H1 (cell line): ENCODE results near the gene SLX4IP. TPM values are rescaled to one million over a fixed set of nuclear protein-coding genes. Genes with fewer than 3 reads are reported as not detected.

Experiments
- CTCF ChIA-PET: fragments of 300-600 bp; sonication (Branson Sonifier 250); formaldehyde crosslinking; loops from one replicate; lab custom pipeline; 2021; ENCODE audit not compliant: partially characterized antibody; lab: Charles Lee
- POLR2A ChIA-PET: fragments of 300-600 bp; sonication (Branson Sonifier 250); formaldehyde crosslinking; loops from one replicate; lab custom pipeline; 2021; ENCODE audit warnings: inconsistent platforms; ENCODE audit not compliant: partially characterized antibody; lab: Charles Lee
- DNase-seq, 2 experiments: peaks; one replicate each; pipeline versions ENCODE4 v3.0.0 to v3.0.0-alpha.2; 2010 to 2022; ENCODE audit warnings: low spot score in 2 of 2, low read depth in 1 of 2, mixed read lengths in 1 of 2
- FAIRE-seq: peaks from 2 replicates; lab custom pipeline; 2011; peaks lifted over from hg19 to GRCh38; lab: Jason Lieb, UNC
- H2AFZ ChIP-seq: 2 replicates; pipeline ENCODE4 v1.8.1; 2012; ENCODE audit warnings: low read length, inconsistent platforms
- H2AK5ac ChIP-seq: 2 replicates; pipeline ENCODE4 v1.6.1; 2013; ENCODE audit warnings: low read depth, low read length
- H2BK120ac ChIP-seq: replicated peaks from 2 replicates; pipeline ENCODE3; 2013; ENCODE audit warnings: low read depth, low read length, inconsistent platforms
- H2BK12ac ChIP-seq: 2 replicates; pipeline ENCODE4 v1.6.1; 2013; ENCODE audit warnings: low read depth, low read length
- H2BK15ac ChIP-seq: 2 replicates; pipeline ENCODE4 v1.6.1; 2013; ENCODE audit warnings: low read length
- H2BK20ac ChIP-seq: 2 replicates; pipeline ENCODE4 v1.6.1; 2013; ENCODE audit warnings: low read length
- H2BK5ac ChIP-seq: 2 replicates; pipeline ENCODE4 v1.6.1; 2013; ENCODE audit warnings: low read depth, low read length
- H3K14ac ChIP-seq: 2 replicates; pipeline ENCODE4 v1.6.1; 2013; ENCODE audit warnings: inconsistent platforms; ENCODE audit not compliant: insufficient read length
- H3K18ac ChIP-seq: 2 replicates; pipeline ENCODE4 v1.6.1; 2013; ENCODE audit warnings: low read length; ENCODE audit errors: extremely low read depth
- H3K23ac ChIP-seq: 2 replicates; pipeline ENCODE4 v1.6.1; 2013; ENCODE audit warnings: inconsistent platforms; ENCODE audit not compliant: insufficient read length
- H3K23me2 ChIP-seq: 2 replicates; pipeline ENCODE4 v1.6.1; 2013; ENCODE audit warnings: low read depth, low read length
- H3K27ac ChIP-seq: 2 replicates; pipeline ENCODE4 v1.6.1; 2011; ENCODE audit warnings: low read depth, low read length, inconsistent platforms
- H3K27me3 ChIP-seq, 4 experiments: replicated peaks in 1 of 4; 1 replicate in 1 of 4; 2 replicates in 3 of 4; pipeline versions ENCODE4 v1.6.1 to v1.8.1; 2011 to 2013; ENCODE audit warnings: low read length in 3 of 4, mild to moderate bottlenecking in 3 of 4, inconsistent platforms in 2 of 4, mixed read lengths in 2 of 4, moderate library complexity in 1 of 4; ENCODE audit not compliant: control insufficient read depth in 3 of 4, insufficient read depth in 3 of 4; ENCODE audit errors: extremely low read depth in 1 of 4
- H3K36me3 ChIP-seq, 4 experiments: 2 replicates each; pipeline versions ENCODE4 v1.6.1 to v1.8.1; 2011 to 2013; ENCODE audit warnings: mild to moderate bottlenecking in 4 of 4, low read length in 3 of 4, moderate library complexity in 2 of 4, control low read depth in 1 of 4, inconsistent platforms in 1 of 4; ENCODE audit not compliant: insufficient read depth in 4 of 4, control insufficient read depth in 2 of 4
- H3K4ac ChIP-seq: replicated peaks from 2 replicates; pipeline ENCODE3; 2013; ENCODE audit warnings: low read length, low read depth, mixed read lengths, inconsistent platforms; ENCODE audit not compliant: insufficient read length
- H3K4me1 ChIP-seq, 4 experiments: replicated peaks in 1 of 4; 1 replicate in 1 of 4; 2 replicates in 3 of 4; pipeline versions ENCODE4 v1.6.1 to v1.8.1; 2011 to 2013; ENCODE audit warnings: low read length in 3 of 4, inconsistent platforms in 2 of 4, mixed read lengths in 1 of 4; ENCODE audit not compliant: insufficient read depth in 4 of 4, control insufficient read depth in 3 of 4
- H3K4me2 ChIP-seq, 2 experiments: 2 replicates each; pipeline versions ENCODE4 v1.6.1 to v1.8.1; 2011 to 2013; ENCODE audit warnings: low read depth in 2 of 2, low read length in 2 of 2, control low read depth in 1 of 2, inconsistent platforms in 1 of 2, mild to moderate bottlenecking in 1 of 2; ENCODE audit not compliant: insufficient read depth in 1 of 2
- H3K4me3 ChIP-seq, 4 experiments: fragments of 200-600, 300-600 bp in 1 of 4; sonication (generic), shearing (Covaris generic), sonication (Bioruptor Twin) in 1 of 4; 2 replicates each; pipeline versions ENCODE4 v1.5.1 to v1.8.1; 2011 to 2016; ENCODE audit warnings: low read length in 4 of 4, low read depth in 3 of 4, control low read depth in 2 of 4, inconsistent platforms in 2 of 4, mild to moderate bottlenecking in 2 of 4, mixed read lengths in 1 of 4, moderate library complexity in 1 of 4; ENCODE audit not compliant: insufficient read depth in 2 of 4; ENCODE audit errors: extremely low read depth in 1 of 4
- H3K56ac ChIP-seq: replicated peaks from 2 replicates; pipeline ENCODE3; 2013; ENCODE audit warnings: low read depth, mild to moderate bottlenecking, mixed read lengths, low read length, inconsistent platforms; ENCODE audit not compliant: insufficient read length
- H3K79me1 ChIP-seq: 2 replicates; pipeline ENCODE4 v1.6.1; 2013; ENCODE audit warnings: low read depth, low read length, control low read depth
- H3K79me2 ChIP-seq, 2 experiments: 2 replicates each; pipeline versions ENCODE4 v1.6.1 to v1.8.1; 2012 to 2013; ENCODE audit warnings: low read length in 2 of 2, mild to moderate bottlenecking in 2 of 2, inconsistent platforms in 1 of 2; ENCODE audit not compliant: insufficient read depth in 2 of 2, control insufficient read depth in 1 of 2
- H3K9ac ChIP-seq, 4 experiments: replicated peaks in 1 of 4; 1 replicate in 1 of 4; 2 replicates in 3 of 4; pipeline versions ENCODE4 v1.6.1 to v1.8.1; 2011 to 2013; ENCODE audit warnings: low read depth in 3 of 4, low read length in 3 of 4, control low read depth in 2 of 4, mild to moderate bottlenecking in 2 of 4, moderate library complexity in 2 of 4, inconsistent platforms in 1 of 4; ENCODE audit errors: extremely low read depth in 1 of 4
- H3K9me3 ChIP-seq, 2 experiments: 2 replicates each; pipeline versions ENCODE4 v1.6.1 to v1.8.1; 2012 to 2013; ENCODE audit warnings: mild to moderate bottlenecking in 2 of 2, moderate library complexity in 2 of 2, control low read depth in 1 of 2, inconsistent platforms in 1 of 2, low read depth in 1 of 2, low read length in 1 of 2, mixed read lengths in 1 of 2; ENCODE audit not compliant: insufficient read depth in 2 of 2
- H4K20me1 ChIP-seq, 2 experiments: replicated peaks in 1 of 2; 2 replicates each; pipeline versions ENCODE3 to v1.8.1; 2011 to 2013; ENCODE audit warnings: inconsistent platforms in 2 of 2, low read length in 2 of 2, mild to moderate bottlenecking in 1 of 2; ENCODE audit not compliant: insufficient read depth in 2 of 2, control insufficient read depth in 1 of 2
- H4K5ac ChIP-seq: 2 replicates; pipeline ENCODE4 v1.6.1; 2013; ENCODE audit warnings: low read length, low read depth, mixed read lengths, inconsistent platforms; ENCODE audit not compliant: insufficient read length
- H4K8ac ChIP-seq: 2 replicates; pipeline ENCODE4 v1.8.0; 2013; ENCODE audit warnings: mild to moderate bottlenecking, moderate library complexity, low read length, inconsistent platforms; ENCODE audit not compliant: insufficient read depth; ENCODE audit errors: extremely low read depth
- H4K91ac ChIP-seq: replicated peaks from 2 replicates; pipeline ENCODE3; 2013; ENCODE audit warnings: low read length, mixed read lengths, inconsistent platforms; ENCODE audit not compliant: insufficient read length
- CEBPB ChIP-seq: IDR thresholded peaks from 2 replicates; pipeline ENCODE4 v1.6.1; 2012; ENCODE audit warnings: low read depth, low read length
- CTBP2 ChIP-seq: IDR thresholded peaks from 2 replicates; pipeline ENCODE4 v1.7.0; 2011; ENCODE audit warnings: borderline replicate concordance, mild to moderate bottlenecking, moderate library complexity, mixed read lengths, low read length; ENCODE audit not compliant: insufficient read depth, insufficient read length
- EZH2 ChIP-seq: fragments of 200-600 bp; sonication (generic); IDR thresholded peaks from 2 replicates; pipeline ENCODE4 v1.7.1; 2012; ENCODE audit warnings: low read depth, mild to moderate bottlenecking, moderate library complexity, low read length, inconsistent platforms; ENCODE audit not compliant: severe bottlenecking
- NANOG ChIP-seq: IDR thresholded peaks from 2 replicates; pipeline ENCODE4 v1.6.1; 2011; ENCODE audit warnings: low read length, low read depth, mild to moderate bottlenecking, inconsistent platforms; ENCODE audit not compliant: insufficient read depth, poor library complexity, severe bottlenecking
- NRF1 ChIP-seq: IDR thresholded peaks from 2 replicates; pipeline ENCODE4 v1.6.1; 2011; ENCODE audit warnings: mild to moderate bottlenecking, low read depth, low read length, improper control_type of control experiment
- PHF8 ChIP-seq: fragments of 200-600 bp; sonication (generic); conservative IDR thresholded peaks from 2 replicates; pipeline ENCODE4 v1.7.1; 2012; ENCODE audit warnings: low read depth, mild to moderate bottlenecking, inconsistent platforms, low read length, moderate library complexity
- POLR2AphosphoS5 ChIP-seq: IDR thresholded peaks from 2 replicates; pipeline ENCODE4 v1.6.1; 2011; ENCODE audit warnings: low read depth, low read length
- RAD21 ChIP-seq, 2 experiments: IDR thresholded peaks in 1 of 2; conservative IDR thresholded peaks in 1 of 2; 2 replicates each; pipeline ENCODE4 v1.6.1; 2011; ENCODE audit warnings: low read depth in 2 of 2, low read length in 2 of 2, improper control_type of control experiment in 1 of 2, inconsistent platforms in 1 of 2, mild to moderate bottlenecking in 1 of 2, moderate library complexity in 1 of 2
- RFX5 ChIP-seq: IDR thresholded peaks from 2 replicates; pipeline ENCODE4 v1.6.1; 2011; ENCODE audit warnings: low read depth, low read length, improper control_type of control experiment, borderline replicate concordance
- SAP30 ChIP-seq: fragments of 300-600 bp; sonication (generic); IDR thresholded peaks from 2 replicates; pipeline ENCODE4 v1.7.1; 2012; ENCODE audit warnings: low read length, moderate library complexity, mild to moderate bottlenecking, inconsistent platforms; ENCODE audit not compliant: insufficient read depth, insufficient replicate concordance
- ZNF274 ChIP-seq: IDR thresholded peaks from 2 replicates; pipeline ENCODE4 v1.7.0; 2012; ENCODE audit warnings: low read length, borderline replicate concordance; ENCODE audit errors: extremely low read depth
- WGBS, 2 experiments: shearing (Covaris generic) in 1 of 2; methylation state at CpG; one replicate each; pipeline versions ENCODE4 v1.1.6 to v1.1.7; 2013 to 2015; ENCODE audit warnings: low lambda C conversion rate in 2 of 2, mixed read lengths in 2 of 2, inconsistent platforms in 1 of 2, low coverage in 1 of 2, missing lambda C conversion rate in 1 of 2; ENCODE audit not compliant: insufficient replicate concordance in 2 of 2, insufficient coverage in 1 of 2, insufficient read length in 1 of 2; ENCODE audit errors: extremely low coverage in 1 of 2, missing lambda C conversion rate in 1 of 2; 5-methylcytosine and 5-hydroxymethylcytosine counted together
- polyA plus RNA-seq, 7 experiments: library from polyadenylated mRNA; depleted of rRNA in 3 of 7; stranded (reverse) in 5 of 7; unstranded in 2 of 7; fragments of >200 nt in 5 of 7; fragments of 200-250 nt in 2 of 7; gene quantifications; 1 replicate in 5 of 7; 2 replicates in 1 of 7; 4 replicates in 1 of 7; pipeline versions ENCODE4 v1.2.1 to v1.2.3, GENCODE V29; 2011 to 2013; ENCODE audit warnings: missing spikeins in 2 of 7, mixed read lengths in 2 of 7
- total RNA-seq: library from RNA; stranded (reverse); fragmentation: NEBNext Ultra II Directional; extraction: Animal tissue kit (Norgen Biotek cat#: 25700); gene quantifications from 2 replicates; pipeline ENCODE4 v1.2.1, GENCODE V29; 2021

SLX4IP gene
- total and polyA plus RNA-seq, 2 of the 8 experiments (the other 6 are each of a cell fraction or from before 2014, with no cell fraction given), result 2.4 to 8.7 TPM

DNA sequence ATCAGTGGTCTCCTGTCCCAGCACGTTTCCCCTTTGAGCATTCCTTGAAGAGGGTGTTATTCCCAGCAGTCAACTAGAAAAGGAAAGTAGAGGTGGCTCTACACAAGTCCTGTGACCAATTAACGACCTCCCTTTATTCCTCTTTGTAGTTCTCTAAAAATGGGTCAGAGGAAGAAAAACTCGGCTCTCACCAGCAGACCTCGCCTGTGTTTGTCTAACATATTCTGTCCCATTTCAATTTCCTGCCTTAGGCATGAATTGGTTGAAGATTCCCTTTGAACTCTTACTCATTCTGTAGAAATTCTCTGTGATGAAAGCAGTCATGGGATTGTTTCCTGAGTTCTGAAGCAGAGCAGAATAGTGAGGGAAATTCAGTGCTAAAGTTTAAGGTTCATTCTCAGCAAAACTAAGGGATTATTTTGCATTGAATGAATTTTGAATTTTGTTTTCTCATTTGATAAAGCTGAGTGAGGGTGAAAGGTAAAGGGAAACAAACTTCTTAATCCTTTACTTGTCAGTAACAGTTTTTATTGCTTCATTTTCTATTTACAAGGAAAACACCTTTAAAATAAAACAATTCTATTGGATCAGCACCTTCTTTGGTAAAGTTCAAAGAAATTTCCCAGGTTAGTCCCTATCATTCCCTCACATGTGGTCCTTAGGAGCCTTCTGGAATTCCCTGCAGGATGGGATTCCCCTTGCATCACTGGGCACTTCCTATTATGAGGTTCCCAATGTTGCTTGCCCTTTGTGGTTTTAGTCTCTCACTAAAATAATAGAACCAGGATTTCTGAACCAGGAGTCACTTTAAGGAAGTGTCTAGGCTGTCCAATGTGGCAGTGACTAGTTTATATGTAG lies 105.8 kb downstream of the SLX4IP start:
- Histone ChIP-seq H3K36me3 (no peaks in the 10 kb centered on the region; a peak in 1 of 8 replicates), H3K23me2 (no peaks in the 10 kb centered on the region), H2AK5ac (no peak overlapping the region), H3K56ac (no peak overlapping the region), H3K18ac (no peak overlapping the region; the same call in 1 of the 2 replicates), H3K9me3 (no peaks in the 10 kb centered on the region), H3K4ac (no peak overlapping the region), H3K27me3 (no peaks in the 10 kb centered on the region), H2BK120ac (no peak overlapping the region), H3K14ac (no peak overlapping the region), H4K20me1 (no peaks in the 10 kb centered on the region), H3K4me2 (no peak overlapping the region), H3K4me1 (peaks cover 0 to 3% (median 1%) of the 10 kb centered on the region in 4 experiments; a peak in 4 of 7 replicates), H3K23ac (no peak overlapping the region), H3K27ac (no peak overlapping the region), H4K91ac (no peak overlapping the region), H2BK5ac (no peak overlapping the region), H4K8ac (no peak overlapping the region), H3K79me1 (no peaks in the 10 kb centered on the region), H4K5ac (no peak overlapping the region), H3K4me3 (no peak overlapping the region), H2AFZ (no peak overlapping the region), H2BK12ac (no peak overlapping the region), H2BK20ac (no peak overlapping the region), H3K9ac (no peak overlapping the region), H3K79me2 (0 out of 4 replicates have a peak, but pooled peaks cover 0 to 3% of the 10 kb centered on the region in 2 experiments), H2BK15ac (no peak overlapping the region)
- WGBS, 2 experiments, result 71% methylated on average over 3 of the region's 4 CpGs; no CpG with 5 or more reads in 1 of the 2 experiments
- no peak for DNase-seq
- POLR2A ChIA-PET, result no interaction called here
- FAIRE-seq, result no peak
- CTCF ChIA-PET, result interaction anchor here (0.6 to 1.8 kb wide), 7 partner anchors 9 to 417 kb away, joined by 3 to 7 read pairs (median 3); partner anchors contain the start of gene MKKS
- TF ChIP-seq EZH2, result no peak
- no peak for TF ChIP-seq NANOG
- no peak for TF ChIP-seq CTBP2
- no peak for TF ChIP-seq ZNF274
- TF ChIP-seq CEBPB, result no peak
- TF ChIP-seq SAP30, result no peak
- TF ChIP-seq PHF8, result no peak
- no peak for TF ChIP-seq POLR2AphosphoS5
- TF ChIP-seq RFX5, result no peak
- no peak for TF ChIP-seq RAD21 (IDR thresholded peaks at IDR 0.05 in 1 of 2, conservative IDR thresholded peaks at IDR 0.05 in 1 of 2; ENCODE audit: low read depth in 2 of 2, low read length in 2 of 2)
- TF ChIP-seq NRF1, result no peak
